GM12865 (cell line): Measurements from ENCODE around the gene PDK2.

Source experiments
- DNase-seq: peaks from one replicate; pipeline ENCODE4 v3.0.0; 2010; ENCODE audit warnings: low read depth
- H3K4me3 ChIP-seq: 2 replicates; pipeline ENCODE4 v1.5.1; 2011; ENCODE audit warnings: mild to moderate bottlenecking, low read depth, low read length, control low read depth
- TF ChIP-seq, protein P1 (sequence below): IDR thresholded peaks from 2 replicates; pipeline ENCODE4 v1.5.1; 2011; ENCODE audit warnings: low read length, control low read depth, low read depth, inconsistent platforms; ENCODE audit not compliant: insufficient read depth; ENCODE audit errors: missing control alignments

The PDK2 gene

DNA sequence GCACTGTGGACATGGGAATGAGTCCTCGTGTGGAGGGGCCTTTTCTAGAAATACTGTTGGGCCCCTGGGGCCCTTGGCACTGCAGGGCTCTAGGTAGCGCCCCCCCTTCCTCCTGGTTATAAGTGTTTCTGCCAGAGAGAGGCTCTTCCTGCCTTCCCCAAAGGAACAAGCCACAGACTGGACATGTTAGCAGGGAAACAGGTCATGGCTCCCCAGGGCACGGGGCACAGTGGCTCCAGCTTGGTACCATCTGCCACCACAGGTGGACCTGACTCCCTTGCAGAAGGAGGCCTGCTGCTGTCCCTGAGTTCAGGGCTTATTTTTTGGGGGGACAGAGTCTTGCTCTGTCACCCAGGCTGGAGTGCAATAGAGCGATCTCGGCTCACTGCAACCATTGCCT, 8.8 kb downstream of the PDK2 start:
- TF ChIP-seq, protein P1, sequence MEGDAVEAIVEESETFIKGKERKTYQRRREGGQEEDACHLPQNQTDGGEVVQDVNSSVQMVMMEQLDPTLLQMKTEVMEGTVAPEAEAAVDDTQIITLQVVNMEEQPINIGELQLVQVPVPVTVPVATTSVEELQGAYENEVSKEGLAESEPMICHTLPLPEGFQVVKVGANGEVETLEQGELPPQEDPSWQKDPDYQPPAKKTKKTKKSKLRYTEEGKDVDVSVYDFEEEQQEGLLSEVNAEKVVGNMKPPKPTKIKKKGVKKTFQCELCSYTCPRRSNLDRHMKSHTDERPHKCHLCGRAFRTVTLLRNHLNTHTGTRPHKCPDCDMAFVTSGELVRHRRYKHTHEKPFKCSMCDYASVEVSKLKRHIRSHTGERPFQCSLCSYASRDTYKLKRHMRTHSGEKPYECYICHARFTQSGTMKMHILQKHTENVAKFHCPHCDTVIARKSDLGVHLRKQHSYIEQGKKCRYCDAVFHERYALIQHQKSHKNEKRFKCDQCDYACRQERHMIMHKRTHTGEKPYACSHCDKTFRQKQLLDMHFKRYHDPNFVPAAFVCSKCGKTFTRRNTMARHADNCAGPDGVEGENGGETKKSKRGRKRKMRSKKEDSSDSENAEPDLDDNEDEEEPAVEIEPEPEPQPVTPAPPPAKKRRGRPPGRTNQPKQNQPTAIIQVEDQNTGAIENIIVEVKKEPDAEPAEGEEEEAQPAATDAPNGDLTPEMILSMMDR = no peak
- no peak for DNase-seq
- no peak overlapping the region for H3K4me3 ChIP-seq

GRCh38 chr17:50105811-50106210, 10.7 kb downstream of the PDK2 start:
- TF ChIP-seq, protein P1 = no peak
- DNase-seq = no peak
- no peak overlapping the region for H3K4me3 ChIP-seq

GRCh38 chr17:50106393-50107131, 11.4 kb downstream of the PDK2 start:
- TF ChIP-seq, protein P1 = no peak
- no peak for DNase-seq

GRCh38 chr17:50107790-50108414, 12.8 kb downstream of the PDK2 start:
- TF ChIP-seq, protein P1 = no peak
- no peak for DNase-seq
- H3K4me3 ChIP-seq = no peak overlapping the region

More at GRCh38 chr17:50106393-50107131, 11.4 kb downstream of the PDK2 start:
- H3K4me3 ChIP-seq = no peak overlapping the region

GRCh38 chr17:50108556-50108955, 13.4 kb downstream of the PDK2 start:
- no peak overlapping the region for H3K4me3 ChIP-seq
- TF ChIP-seq, protein P1 = no peak
- no peak for DNase-seq

- H3K4me3 ChIP-seq = no peak overlapping the region
- TF ChIP-seq, protein P1 = no peak
- DNase-seq = no peak
Measured at GRCh38 chr17:50109207-50109606, 14.1 kb downstream of the PDK2 start.

- TF ChIP-seq, protein P1 = no peak
- no peak for DNase-seq
- no peak overlapping the region for H3K4me3 ChIP-seq
Measured at GRCh38 chr17:50109785-50110184, 14.6 kb downstream of the PDK2 start.
